ENCODE results near the gene CYP2W1. TPM values are rescaled to one million over a fixed set of nuclear protein-coding genes. Genes with fewer than 3 reads are reported as not detected.

Gene CYP2W1
- total RNA-seq, 4 donors from 2014 or later, result 0.41 to 0.95 TPM; not detected in 2

- Histone ChIP-seq H3K9me3 (no peaks in the 10 kb centered on the region), H3K4me3 (peak within 1 kb of the TSS; percentile 32 to 76 (median 64)), H3K27ac (peak within 1 kb of the TSS; percentile 84 to 91 (median 91)), H3K4me1 (peaks cover 6 to 27% (median 23%) of the 10 kb centered on the region in 4 donors), H3K27me3 (peaks cover 3% of the 10 kb centered on the region), H3K36me3 (no peaks in the 10 kb centered on the region)
- TF ChIP-seq POLR2AphosphoS5 (IDR thresholded peaks at IDR 0.05), result peak in 1 of 3 donors; percentile 37
- TF ChIP-seq CTCF (IDR thresholded peaks at IDR 0.05), result peak in 2 of 5 experiments; percentile 12 to 24
- no peak for TF ChIP-seq POLR2A (IDR thresholded peaks at IDR 0.05)
- no peak for TF ChIP-seq EP300 (IDR thresholded peaks at IDR 0.05; ENCODE audit: low read depth)
- in situ Hi-C loops (cut with MboI; ENCODE audit: low pct_ligation_motif_present in 1 of 4, low pct_unique_long_range_greater_than_20kb in 1 of 4, low sequenced_read_pairs in 3 of 4), result no loop called here
- WGBS, 2 donors (ENCODE audit: low coverage in 1 of 2), result 20% methylated on average over 21 of the region's 115 CpGs; no CpG with 5 or more reads in 1 of the 2 donors
- DNase-seq, result peak; percentile 62
- intact Hi-C loops (cut with DNase I; ENCODE audit: low total_unique reads), result no loop called here
Observed at GRCh38 chr7:954330-955238, 28.4 kb upstream of the CYP2W1 start, which contains the start of gene ADAP1. Gene ADAP1 (minus strand): TSS chr7:954680. CDS start chr7:954477, 203 bp downstream.

- in situ Hi-C loops (cut with MboI; ENCODE audit: low pct_ligation_motif_present in 1 of 4, low pct_unique_long_range_greater_than_20kb in 1 of 4, low sequenced_read_pairs in 3 of 4) (no loop called here), intact Hi-C loops (cut with DNase I; ENCODE audit: low total_unique reads) (no loop called here)
- Histone ChIP-seq H3K36me3 (no peaks in the 10 kb centered on the region), H3K27ac (peak overlapping the region in 1 of 4 donors; percentile 17), H3K4me3 (no peak overlapping the region), H3K4me1 (peaks cover 6 to 27% (median 23%) of the 10 kb centered on the region in 4 donors), H3K27me3 (peaks cover 3% of the 10 kb centered on the region), H3K9me3 (no peaks in the 10 kb centered on the region)
- 80 to 89% methylated on average over 4 to 10 of the region's 10 CpGs for WGBS, 2 donors (ENCODE audit: low coverage in 1 of 2)
- no peak for TF ChIP-seq CTCF (IDR thresholded peaks at IDR 0.05)
- no peak for TF ChIP-seq POLR2AphosphoS5 (IDR thresholded peaks at IDR 0.05)
- DNase-seq, result peak; percentile 5
Observed at GRCh38 chr7:956031-956430, 26.9 kb upstream of the CYP2W1 start.

GRCh38 chr7:957418-958220, 25.4 kb upstream of the CYP2W1 start:
- TF ChIP-seq EP300 (IDR thresholded peaks at IDR 0.05; ENCODE audit: low read depth) (no peak), POLR2AphosphoS5 (IDR thresholded peaks at IDR 0.05) (no peak), CTCF (IDR thresholded peaks at IDR 0.05) (no peak), POLR2A (IDR thresholded peaks at IDR 0.05) (no peak)
- H3K4me3 ChIP-seq, result no peak overlapping the region
- no peaks in the 10 kb centered on the region for H3K36me3 ChIP-seq
- WGBS, 2 donors (ENCODE audit: low coverage in 1 of 2), result 91% methylated on average over 29 of the region's 32 CpGs; no CpG with 5 or more reads in 1 of the 2 donors
- H3K27ac ChIP-seq, result no peak overlapping the region
- intact Hi-C loops (cut with DNase I; ENCODE audit: low total_unique reads) (no loop called here), in situ Hi-C loops (cut with MboI; ENCODE audit: low pct_ligation_motif_present in 1 of 4, low pct_unique_long_range_greater_than_20kb in 1 of 4, low sequenced_read_pairs in 3 of 4) (no loop called here)
- DNase-seq, result peak; percentile 32
- H3K27me3 ChIP-seq, result peaks cover 3% of the 10 kb centered on the region
- peaks cover 2 to 23% (median 18%) of the 10 kb centered on the region in 4 donors for H3K4me1 ChIP-seq
- no peaks in the 10 kb centered on the region for H3K9me3 ChIP-seq

All from transverse colon (tissue), 4 donors.